GM19395 (cell line): Measurements from ENCODE around the gene FHOD3.
"Not testable (repeated sequence)": the region's sequence is repeated elsewhere in the genome, so short reads cannot be mapped to it uniquely, and the experiment has no call there.

Experiments used
- ATAC-seq: cut with Tn5 transposase; IDR thresholded peaks from one replicate; pipeline ENCODE4 v1.9.1; 2021; ENCODE audit warnings: mild to moderate bottlenecking, moderate library complexity; ENCODE audit not compliant: unreplicated experiment

FHOD3 gene

GRCh38 chr18:36535202-36535935 is 237.9 kb downstream of the FHOD3 start:
- no peak for ATAC-seq

- ATAC-seq = no peak
Observed at GRCh38 chr18:36536426-36536825, 238.9 kb downstream of the FHOD3 start.

- ATAC-seq = no peak
Observed at GRCh38 chr18:36537289-36537688, 239.8 kb downstream of the FHOD3 start.

GRCh38 chr18:36539674-36540231 is 242.2 kb downstream of the FHOD3 start:
- ATAC-seq = no peak

- no peak for ATAC-seq
Observed at GRCh38 chr18:36543030-36543429, 245.5 kb downstream of the FHOD3 start.

- ATAC-seq = no peak
Observed at GRCh38 chr18:36543991-36544725, 246.6 kb downstream of the FHOD3 start.

GRCh38 chr18:36545821-36546427 is 248.4 kb downstream of the FHOD3 start:
- ATAC-seq = no peak

- no peak for ATAC-seq
Observed at GRCh38 chr18:36546876-36547275, 249.4 kb downstream of the FHOD3 start.

- no peak for ATAC-seq
Observed at GRCh38 chr18:36547544-36547943, 250.0 kb downstream of the FHOD3 start.

- ATAC-seq = not testable (repeated sequence)
Observed at GRCh38 chr18:36551274-36551673, 253.8 kb downstream of the FHOD3 start.

- ATAC-seq = no peak
Observed at GRCh38 chr18:36558234-36558633, 260.7 kb downstream of the FHOD3 start.

- ATAC-seq = no peak
Observed at GRCh38 chr18:36559149-36559857, 261.8 kb downstream of the FHOD3 start.

GRCh38 chr18:36560187-36560586 is 262.7 kb downstream of the FHOD3 start:
- no peak for ATAC-seq

- ATAC-seq = no peak
Observed at GRCh38 chr18:36561046-36561445, 263.5 kb downstream of the FHOD3 start.

- ATAC-seq = no peak
Observed at GRCh38 chr18:36564841-36565240, 267.3 kb downstream of the FHOD3 start.

GRCh38 chr18:36567800-36568199 is 270.3 kb downstream of the FHOD3 start:
- ATAC-seq = no peak

GRCh38 chr18:36568487-36568886 is 271.0 kb downstream of the FHOD3 start:
- ATAC-seq = no peak

GRCh38 chr18:36572135-36572856 is 274.8 kb downstream of the FHOD3 start:
- ATAC-seq = no peak

GRCh38 chr18:36576339-36576738 is 278.8 kb downstream of the FHOD3 start:
- ATAC-seq = no peak
